PC-3 (cell line): ENCODE results near the gene SMIM12.

Source experiments
- CTCF ChIP-seq: fragments of 300-600 bp; sonication (generic); conservative IDR thresholded peaks from 2 replicates; pipeline ENCODE4 v1.5.1; 2017; ENCODE audit warnings: antibody characterized with exemption, low read depth, mild to moderate bottlenecking, low read length
- EZH2 ChIP-seq: fragments of 300-600 bp; sonication (generic); IDR thresholded peaks from one replicate; pipeline ENCODE4 v1.6.1; 2017; ENCODE audit warnings: antibody characterized with exemption, mild to moderate bottlenecking, low read length; ENCODE audit not compliant: unreplicated experiment
- EZH2phosphoT487 ChIP-seq: fragments of 300-600 bp; sonication (generic); IDR thresholded peaks from 2 replicates; pipeline ENCODE4 v1.6.1; 2018; ENCODE audit warnings: mild to moderate bottlenecking, antibody characterized with exemption, low read length, borderline replicate concordance

- TF ChIP-seq CTCF, result peak; percentile 42; the same call in 1 of the 2 replicates
- TF ChIP-seq EZH2phosphoT487, result no peak
- no peak for TF ChIP-seq EZH2
Observed at GRCh38 chr1:34884961-34885360, 25.4 kb upstream of the SMIM12 start.
